ENCODE data around the gene PRR19.
"Not testable (repeated sequence)": the region's sequence is repeated elsewhere in the genome, so short reads cannot be mapped to it uniquely, and the experiment has no call there.

GRCh38 chr19:42266928-42267603 is 34.9 kb upstream of the PRR19 start:
- not testable (repeated sequence) for TF ChIP-seq CTCF (IDR thresholded peaks at IDR 0.05 in 8 of 11, conservative IDR thresholded peaks at IDR 0.05 in 3 of 11); POLR2A (IDR thresholded peaks at IDR 0.05)
